ENCODE results near the gene ZNF592. TPM values are rescaled to one million over a fixed set of nuclear protein-coding genes. Genes with fewer than 3 reads are reported as not detected.

ZNF592 gene
- total and polyA plus RNA-seq, 9 of the 15 experiments (the other 6 are each of a cell fraction or from before 2014, with no cell fraction given), result 0.88 to 23.8 (median 7.4) TPM

GRCh38 chr15:84715441-84716035 is 32.9 kb upstream of the ZNF592 start (continued):
- 0 out of 2 replicates have a peak, but pooled peaks have one; percentile 69 for TF ChIP-seq NKRF (IDR thresholded peaks at IDR 0.05; ENCODE audit: borderline replicate concordance)

- Histone ChIP-seq H3K27ac (ENCODE audit: extremely low read depth, low read depth, low read length) (peak within 1 kb of the TSS; percentile 84), H3K9me3 (replicated peaks; ENCODE audit: control insufficient read depth, insufficient read depth, low read depth, low read length) (no peaks in the 10 kb centered on the region; the same call in 1 of the 2 replicates), H3K79me2 (ENCODE audit: control insufficient read depth, insufficient read depth, low read length) (peaks cover 50% of the 10 kb centered on the region), H3K4me3 (peak within 1 kb of the TSS; percentile 81), H3K4me1 (replicated peaks in 1 of 2; ENCODE audit: control insufficient read depth in 2 of 2, insufficient read depth in 2 of 2, low read length in 2 of 2) (peaks cover 12 to 19% of the 10 kb centered on the region in 2 experiments; a peak in 4 of 5 replicates), H3K4me2 (ENCODE audit: insufficient read depth, low read length) (peak within 1 kb of the TSS; percentile 96), H3K27me3 (ENCODE audit: control insufficient read depth in 2 of 2, insufficient read depth in 2 of 2, low read length in 2 of 2) (no peaks in the 10 kb centered on the region), H4K20me1 (replicated peaks; ENCODE audit: control insufficient read depth, insufficient read depth, low read length) (no peaks in the 10 kb centered on the region), H2AFZ (ENCODE audit: low read depth, low read length) (peak within 1 kb of the TSS; percentile 99), H3K9me1 (ENCODE audit: control insufficient read depth, insufficient read depth, low read length) (no peaks in the 10 kb centered on the region), H3K36me3 (ENCODE audit: control insufficient read depth, insufficient read depth, low read length) (peaks cover 30% of the 10 kb centered on the region; the same call in 2 of the 3 replicates), H3K9ac (ENCODE audit: insufficient read depth in 1 of 2, low read depth in 2 of 2, low read length in 2 of 2) (peak within 1 kb of the TSS; percentile 83 to 96)
- CTCF ChIA-PET (ENCODE audit: low intra/inter-chr PET ratio), result no interaction called here
- peak; percentile 95 to 97 (median 96) for DNase-seq (ENCODE audit: extremely low read depth in 1 of 4, low spot score in 3 of 4)
- peak; percentile 91 for FAIRE-seq
- intact Hi-C loops (cut with micrococcal nuclease) (loop anchor here (1.0 to 5.0 kb wide), 2 partner anchors 33 to 71 kb away; no protein-coding TSS in a partner anchor), in situ Hi-C loops (cut with MboI) (no loop called here)
- peak; percentile 95 for ATAC-seq
- POLR2A ChIA-PET, result interaction anchor here (0.6 to 5.5 kb wide), 12 partner anchors 10 to 121 kb away, joined by 3 to 47 read pairs (median 4); no protein-coding TSS in a partner anchor
- WGBS (ENCODE audit: insufficient coverage, low coverage, missing lambda C conversion rate), result under 1% methylated on average over 52 of the region's 57 CpGs
- no TSS peak for BruUV-seq (replicated peaks)
- peak; percentile 79 for TF ChIP-seq E2F1 (CRISPR knock-in tag; IDR thresholded peaks at IDR 0.05)
- TF ChIP-seq ZNF3 (CRISPR knock-in tag; IDR thresholded peaks at IDR 0.05), result no peak
- TF ChIP-seq ARID3A (IDR thresholded peaks at IDR 0.05; ENCODE audit: borderline replicate concordance, low read depth, low read length), result no peak
- 0 out of 2 replicates have a peak, but pooled peaks have one; percentile 22 for TF ChIP-seq DMBX1 (CRISPR knock-in tag; IDR thresholded peaks at IDR 0.05; ENCODE audit: borderline replicate concordance)
- peak; percentile 72; the same call in 1 of the 2 replicates for TF ChIP-seq LCOR (CRISPR knock-in tag; IDR thresholded peaks at IDR 0.05)
- TF ChIP-seq ZNF354B (CRISPR knock-in tag; IDR thresholded peaks at IDR 0.05), result no peak
- TF ChIP-seq SRSF1 (IDR thresholded peaks at IDR 0.05; ENCODE audit: low read depth, low read length), result no peak
- 0 out of 4 replicates have a peak, but pooled peaks of 1 of the 2 experiments have one; percentile 25 for TF ChIP-seq FOXA3 (CRISPR knock-in tag; conservative IDR thresholded peaks at IDR 0.05 in 1 of 2, IDR thresholded peaks at IDR 0.05 in 1 of 2)
- no peak for TF ChIP-seq ZFPM2 (CRISPR knock-in tag; IDR thresholded peaks at IDR 0.05)
- no peak for TF ChIP-seq MCM2 (IDR thresholded peaks at IDR 0.05; ENCODE audit: low read depth)
Measured at GRCh38 chr15:84716036-84716732, 32.2 kb upstream of the ZNF592 start, which contains the start of gene SEC11A. TSS of gene SEC11A (minus strand) at chr15:84716139. CDS start at chr15:84716075, 64 bp downstream.

All from K562 (cell line).